ENCODE measurements around the gene THSD4.

The THSD4 gene

DNA sequence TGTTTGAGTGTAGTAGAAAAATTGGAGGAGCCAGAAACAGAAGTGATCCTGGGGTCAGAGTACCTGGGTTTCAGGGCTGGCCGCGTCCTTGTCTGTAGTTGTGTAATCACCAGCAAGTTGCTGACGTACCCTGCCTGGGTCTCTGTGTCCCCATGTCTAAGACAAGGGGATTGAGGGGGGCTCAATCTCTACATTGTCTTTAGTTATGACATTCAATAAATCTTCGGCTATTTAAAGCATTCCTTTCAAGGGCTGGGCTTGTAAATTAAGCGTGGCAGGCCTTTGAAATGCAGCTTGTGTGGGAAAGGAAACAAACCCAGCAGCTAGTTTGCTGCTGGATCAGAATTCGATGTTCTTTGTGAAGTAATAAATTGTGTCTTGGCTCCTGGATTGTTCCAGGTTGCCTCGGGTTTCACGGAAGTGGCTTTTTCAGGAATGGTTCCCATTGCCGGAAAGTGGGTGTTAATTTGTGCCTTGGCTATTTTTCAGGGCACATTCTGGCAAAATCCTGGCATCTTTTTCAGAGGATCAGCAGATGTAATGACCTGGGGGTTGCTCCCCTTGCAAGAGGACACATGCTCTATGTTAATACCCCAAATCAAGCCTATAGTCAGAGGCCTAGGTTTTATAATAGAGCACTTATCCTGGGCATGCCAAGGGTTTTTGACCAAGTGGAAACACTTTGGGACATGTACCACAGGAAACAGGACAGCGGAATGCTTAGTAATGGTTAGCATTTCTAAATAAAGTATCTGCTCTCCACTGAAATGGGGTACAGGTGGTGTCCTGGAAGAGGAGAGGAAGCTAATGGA, 400.3 kb downstream of the THSD4 start:
- Histone ChIP-seq H3K27ac (no peak overlapping the region), H3K9me3 (ENCODE audit: severe bottlenecking) (no peaks in the 10 kb centered on the region), H3K36me3 (no peaks in the 10 kb centered on the region), H3K4me3 (ENCODE audit: low read depth, low read length) (no peak overlapping the region), H3K27me3 (ENCODE audit: insufficient read depth, low read depth, severe bottlenecking) (no peaks in the 10 kb centered on the region)
- no peak for TF ChIP-seq CTCF (IDR thresholded peaks at IDR 0.05; ENCODE audit: low read depth, low read length)
- no peak for DNase-seq

DNA sequence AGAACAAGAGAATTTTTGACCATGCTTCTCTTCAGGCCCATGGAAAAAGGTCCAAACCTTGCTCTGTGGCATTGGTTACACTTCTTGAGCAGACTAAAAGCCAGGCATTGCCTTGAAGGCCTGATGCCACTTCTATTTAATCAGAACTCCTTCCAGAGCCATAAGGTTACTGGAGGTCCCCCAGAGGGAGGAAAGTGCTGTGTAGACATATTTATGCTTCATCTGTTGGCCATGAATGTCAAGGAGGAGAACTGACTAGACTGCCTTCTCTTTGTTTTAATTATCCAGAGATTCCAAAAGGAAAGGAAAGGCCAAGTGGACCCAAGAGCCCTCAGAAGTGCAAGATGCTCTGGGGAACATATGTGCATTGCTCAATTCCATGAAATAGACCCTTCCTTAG, 402.5 kb downstream of the THSD4 start:
- Histone ChIP-seq H3K27me3 (ENCODE audit: insufficient read depth, low read depth, severe bottlenecking) (no peaks in the 10 kb centered on the region), H3K9me3 (ENCODE audit: severe bottlenecking) (no peaks in the 10 kb centered on the region), H3K36me3 (no peaks in the 10 kb centered on the region), H3K27ac (no peak overlapping the region), H3K4me3 (ENCODE audit: low read depth, low read length) (no peak overlapping the region)
- DNase-seq, result no peak
- no peak for TF ChIP-seq CTCF (IDR thresholded peaks at IDR 0.05; ENCODE audit: low read depth, low read length)

DNA sequence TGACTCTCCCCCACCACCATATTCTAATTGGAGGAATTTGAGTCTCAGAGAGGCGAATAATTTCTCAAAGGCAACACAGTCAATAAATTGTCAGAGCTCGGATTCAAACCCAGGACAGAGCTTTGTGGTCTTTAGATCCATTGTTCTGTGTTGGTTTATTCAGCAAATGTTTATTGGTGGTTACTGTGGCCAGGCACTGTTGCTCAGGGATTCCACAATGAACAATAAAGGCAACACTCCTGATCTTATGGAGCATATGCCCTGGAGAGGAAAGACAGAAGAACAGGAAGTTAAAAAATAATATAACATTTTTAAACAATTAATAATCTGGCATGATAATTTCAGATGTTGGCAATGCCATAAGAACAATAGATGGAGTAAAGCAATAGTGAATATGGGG, 403.4 kb downstream of the THSD4 start:
- no peak for DNase-seq
- no peak for TF ChIP-seq CTCF (IDR thresholded peaks at IDR 0.05; ENCODE audit: low read depth, low read length)
- H3K27me3 ChIP-seq (ENCODE audit: insufficient read depth, low read depth, severe bottlenecking), result no peaks in the 10 kb centered on the region
- no peaks in the 10 kb centered on the region for H3K9me3 ChIP-seq (ENCODE audit: severe bottlenecking)
- no peaks in the 10 kb centered on the region for H3K36me3 ChIP-seq
- no peak overlapping the region for H3K27ac ChIP-seq
- H3K4me3 ChIP-seq (ENCODE audit: low read depth, low read length), result no peak overlapping the region

- no peaks in the 10 kb centered on the region for H3K27me3 ChIP-seq (ENCODE audit: insufficient read depth, low read depth, severe bottlenecking)
- no peaks in the 10 kb centered on the region for H3K9me3 ChIP-seq (ENCODE audit: severe bottlenecking)
- H3K36me3 ChIP-seq, result no peaks in the 10 kb centered on the region
- H3K27ac ChIP-seq, result no peak overlapping the region
- DNase-seq, result no peak
- no peak overlapping the region for H3K4me3 ChIP-seq (ENCODE audit: low read depth, low read length)
- TF ChIP-seq CTCF (IDR thresholded peaks at IDR 0.05; ENCODE audit: low read depth, low read length), result no peak
Observed at GRCh38 chr15:71526060-71526820, 411.0 kb downstream of the THSD4 start.

DNA sequence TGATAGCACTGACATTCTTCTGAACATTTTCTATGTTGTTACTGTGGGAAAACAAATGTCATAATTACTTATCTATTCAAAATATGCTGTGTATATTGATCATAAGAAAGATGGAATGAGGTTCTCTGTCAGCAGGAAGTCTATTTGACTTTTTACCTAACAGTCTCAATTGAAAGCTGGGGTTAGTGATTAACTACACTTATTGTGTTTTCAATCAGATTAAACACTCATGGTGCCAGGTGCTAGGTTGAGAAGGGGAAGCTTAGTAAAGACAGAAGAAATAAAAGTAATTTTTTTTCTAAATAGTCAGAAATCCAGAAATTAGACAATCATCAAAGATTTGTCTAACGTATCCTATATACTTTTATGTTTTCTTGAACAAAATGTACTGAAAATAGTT, 414.1 kb downstream of the THSD4 start:
- H3K4me3 ChIP-seq (ENCODE audit: low read depth, low read length), result no peak overlapping the region
- TF ChIP-seq CTCF (IDR thresholded peaks at IDR 0.05; ENCODE audit: low read depth, low read length), result no peak
- H3K27me3 ChIP-seq (ENCODE audit: insufficient read depth, low read depth, severe bottlenecking), result no peaks in the 10 kb centered on the region
- no peak overlapping the region; the same call in 1 of the 2 replicates for H3K27ac ChIP-seq
- H3K36me3 ChIP-seq, result no peaks in the 10 kb centered on the region
- no peak for DNase-seq
- H3K9me3 ChIP-seq (ENCODE audit: severe bottlenecking), result no peaks in the 10 kb centered on the region
